HG02852 (cell line): ENCODE results near the gene XPO5.
"Not testable (repeated sequence)": the region's sequence is repeated elsewhere in the genome, so short reads cannot be mapped to it uniquely, and the experiment has no call there.

Experiments
- ATAC-seq: cut with Tn5 transposase; IDR thresholded peaks from one replicate; pipeline ENCODE4 v1.9.1; 2021; ENCODE audit warnings: mild to moderate bottlenecking, moderate library complexity; ENCODE audit not compliant: unreplicated experiment

XPO5 gene

GRCh38 chr6:43575772-43576551 is at the start of gene XPO5, which contains the start of gene POLH:
XPO5 (minus strand) TSS chr6:43576038; CDS start chr6:43575864, 174 bp downstream.
POLH (plus strand) TSS chr6:43576185; CDS start chr6:43582320, 6,135 bp downstream.
- peak; percentile 83 for ATAC-seq

- no peak for ATAC-seq
These were observed 49.7 kb upstream of the XPO5 start for GRCh38 chr6:43625393-43625992.

GRCh38 chr6:43624786-43625288 is 49.0 kb upstream of the XPO5 start:
- no peak for ATAC-seq

- ATAC-seq: no peak
These were observed 48.3 kb upstream of the XPO5 start for GRCh38 chr6:43623880-43624785.

GRCh38 chr6:43622541-43622940 is 46.7 kb upstream of the XPO5 start:
- ATAC-seq: no peak

DNA sequence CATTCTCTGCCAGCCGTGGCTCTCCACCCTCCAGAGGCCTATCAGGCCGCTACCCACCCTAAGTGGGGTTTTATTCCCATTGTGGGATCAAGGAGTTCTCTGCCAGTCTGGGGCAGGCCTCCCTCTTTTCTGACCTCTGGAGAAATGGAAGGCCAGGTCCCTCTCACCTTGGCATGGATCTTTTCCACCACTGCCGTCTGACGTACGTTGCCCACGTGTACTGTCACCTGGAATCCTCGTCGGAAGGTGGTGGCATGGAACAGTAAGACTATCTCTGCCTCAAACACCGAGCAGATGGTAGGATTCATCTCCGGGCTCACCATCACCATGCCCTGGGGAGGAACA is 46.0 kb upstream of the XPO5 start:
- ATAC-seq: no peak

- ATAC-seq: no peak
These were observed 45.4 kb upstream of the XPO5 start for GRCh38 chr6:43621078-43621835.

GRCh38 chr6:43616725-43617472 is 41.1 kb upstream of the XPO5 start:
- no peak for ATAC-seq

GRCh38 chr6:43614396-43614730 is 38.5 kb upstream of the XPO5 start:
- no peak for ATAC-seq

DNA sequence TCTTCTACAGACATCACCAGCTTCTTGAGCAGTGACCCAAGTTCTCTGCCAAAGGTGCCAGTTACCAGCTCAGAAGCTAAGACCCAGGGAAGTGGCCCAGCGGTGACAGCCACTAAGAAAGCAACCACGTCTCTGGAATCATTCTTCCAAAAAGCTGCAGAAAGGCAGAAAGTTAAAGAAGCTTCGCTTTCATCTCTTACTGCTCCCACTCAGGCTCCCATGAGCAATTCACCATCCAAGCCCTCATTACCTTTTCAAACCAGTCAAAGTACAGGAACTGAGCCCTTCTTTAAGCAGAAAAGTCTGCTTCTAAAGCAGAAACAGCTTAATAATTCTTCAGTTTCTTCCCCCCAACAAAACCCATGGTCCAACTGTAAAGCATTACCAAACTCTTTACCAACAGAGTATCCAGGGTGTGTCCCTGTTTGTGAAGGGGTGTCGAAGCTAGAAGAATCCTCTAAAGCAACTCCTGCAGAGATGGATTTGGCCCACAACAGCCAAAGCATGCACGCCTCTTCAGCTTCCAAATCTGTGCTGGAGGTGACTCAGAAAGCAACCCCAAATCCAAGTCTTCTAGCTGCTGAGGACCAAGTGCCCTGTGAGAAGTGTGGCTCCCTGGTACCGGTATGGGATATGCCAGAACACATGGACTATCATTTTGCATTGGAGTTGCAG is 38.0 kb upstream of the XPO5 start:
- no peak for ATAC-seq

DNA sequence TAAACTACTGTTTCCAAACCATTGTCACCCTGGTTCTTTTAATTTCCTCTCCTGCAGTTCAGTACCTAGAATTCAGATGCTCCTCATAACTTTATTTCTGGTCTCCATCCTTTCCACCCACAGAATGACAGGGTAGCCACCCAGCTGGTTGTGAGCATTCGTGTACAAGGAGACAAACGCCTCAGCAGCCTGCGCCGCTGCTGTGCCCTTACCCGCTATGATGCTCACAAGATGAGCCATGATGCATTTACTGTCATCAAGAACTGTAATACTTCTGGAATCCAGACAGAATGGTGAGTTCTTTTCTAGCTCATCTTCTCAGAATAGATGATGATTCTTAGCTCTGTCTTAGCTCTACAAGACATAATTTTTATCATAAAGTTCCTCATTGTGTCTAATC is 34.6 kb upstream of the XPO5 start:
- no peak for ATAC-seq

- ATAC-seq: no peak
These were observed 33.6 kb upstream of the XPO5 start for GRCh38 chr6:43609402-43609801.

GRCh38 chr6:43608807-43609206 is 33.0 kb upstream of the XPO5 start:
- ATAC-seq: no peak

- ATAC-seq: no peak
These were observed 32.5 kb upstream of the XPO5 start for GRCh38 chr6:43608310-43608763.

- no peak for ATAC-seq
These were observed 30.2 kb upstream of the XPO5 start for GRCh38 chr6:43606019-43606418.

GRCh38 chr6:43604174-43604573 is 28.3 kb upstream of the XPO5 start:
- ATAC-seq: no peak

DNA sequence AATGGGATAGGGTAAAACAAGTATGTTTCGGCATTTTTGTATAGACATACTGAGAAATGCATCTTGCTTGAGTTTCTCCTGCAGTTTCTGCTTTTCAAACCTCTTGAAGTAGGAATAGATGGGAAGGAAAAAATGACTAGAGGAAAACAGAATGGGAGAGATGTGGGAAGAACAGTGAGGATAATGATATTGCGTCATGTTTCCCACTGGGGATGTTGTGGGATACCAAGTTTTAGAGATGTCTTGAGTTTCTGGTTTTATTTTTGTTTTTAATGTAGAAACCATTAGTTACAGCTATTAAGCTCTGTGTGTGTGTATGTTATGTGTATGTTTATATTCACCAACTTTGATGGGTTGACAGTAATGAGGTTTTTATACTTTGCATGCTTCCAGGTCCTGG is 24.8 kb upstream of the XPO5 start:
- ATAC-seq: no peak

DNA sequence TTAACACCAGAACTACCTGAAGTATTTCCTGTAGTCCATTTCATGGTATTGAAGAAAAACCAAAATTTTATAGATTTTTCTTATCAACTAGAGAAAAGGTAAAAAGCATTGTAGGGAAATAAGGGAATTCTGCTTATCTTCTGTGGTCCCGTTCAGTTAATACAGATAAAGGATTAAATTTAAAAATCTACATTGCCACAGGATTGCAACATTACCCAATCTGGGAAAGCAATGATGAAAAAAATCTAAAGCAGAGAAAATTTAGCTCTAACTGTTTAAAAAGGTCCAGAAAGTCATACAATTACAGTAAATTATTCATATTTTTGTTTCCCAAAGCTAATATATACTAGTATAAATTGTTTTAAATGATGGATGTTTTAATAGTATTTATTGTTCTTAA is 18.1 kb upstream of the XPO5 start:
- ATAC-seq: no peak

DNA sequence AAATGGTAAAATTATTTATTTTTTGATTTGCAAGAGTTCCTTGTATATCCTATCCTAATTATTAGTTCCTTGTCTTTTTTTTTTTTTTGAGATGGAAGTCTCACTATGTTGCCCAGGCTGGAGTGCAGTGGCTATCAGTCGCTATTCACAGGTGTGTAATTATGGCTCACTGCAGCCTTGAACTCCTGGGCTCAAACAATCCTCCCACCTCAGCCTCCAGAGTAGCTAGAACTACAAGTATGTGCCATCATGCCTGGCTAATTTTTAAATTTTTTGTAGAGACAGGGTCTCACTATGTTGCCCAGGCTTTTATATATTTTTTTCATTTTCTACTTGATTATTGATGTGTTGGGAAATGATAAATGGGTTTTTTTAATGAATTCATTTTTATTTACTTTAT is 13.7 kb upstream of the XPO5 start:
- not testable (repeated sequence) for ATAC-seq
